Spleen (tissue), 11 donors: ENCODE data around the gene ARHGEF1. TPM values are rescaled to one million over a fixed set of nuclear protein-coding genes. Genes with fewer than 3 reads are reported as not detected.

Experiments used
- DNase-seq: peaks from one replicate; pipeline ENCODE4 v3.0.0-alpha.2; 2020
- H3K27ac ChIP-seq, 8 donors: fragments of 200-600 bp; sonication (generic) in 7 of 8; 1 replicate in 4 of 8; 2 replicates in 4 of 8; pipeline versions ENCODE4 v1.5.0 to v1.8.0; 2016 to 2021; ENCODE audit warnings: inconsistent platforms in 4 of 8, mild to moderate bottlenecking in 4 of 8, moderate library complexity in 1 of 8
- H3K27me3 ChIP-seq, 7 donors: fragments of 200-600 bp; sonication (generic) in 6 of 7; replicated peaks in 1 of 7; 1 replicate in 4 of 7; 2 replicates in 3 of 7; pipeline versions ENCODE4 v1.5.0 to v1.8.0; 2016 to 2021; ENCODE audit warnings: inconsistent platforms in 3 of 7, mild to moderate bottlenecking in 1 of 7
- H3K36me3 ChIP-seq, 6 donors: fragments of 200-600 bp; sonication (generic) in 5 of 6; 1 replicate in 4 of 6; 2 replicates in 2 of 6; pipeline versions ENCODE4 v1.5.0 to v1.8.0; 2016 to 2021; ENCODE audit warnings: inconsistent platforms in 2 of 6
- H3K4me1 ChIP-seq, 6 donors: fragments of 200-600 bp; sonication (generic) in 5 of 6; 1 replicate in 3 of 6; 2 replicates in 3 of 6; pipeline versions ENCODE4 v1.5.0 to v1.8.0; 2016 to 2021; ENCODE audit warnings: inconsistent platforms in 3 of 6
- H3K4me3 ChIP-seq, 8 donors: fragments of 200-600 bp; sonication (generic) in 7 of 8; 1 replicate in 4 of 8; 2 replicates in 4 of 8; pipeline versions ENCODE4 v1.5.0 to v1.8.0; 2016 to 2021; ENCODE audit warnings: inconsistent platforms in 4 of 8, mild to moderate bottlenecking in 4 of 8, moderate library complexity in 2 of 8
- H3K9me3 ChIP-seq, 8 donors: fragments of 200-600 bp; sonication (generic) in 7 of 8; 1 replicate in 4 of 8; 2 replicates in 4 of 8; pipeline versions ENCODE4 v1.5.0 to v1.8.0; 2016 to 2021; ENCODE audit warnings: inconsistent platforms in 4 of 8
- POLR2A ChIP-seq, 3 donors: fragments of 450-650 bp; IDR thresholded peaks; one replicate each; pipeline ENCODE4 v1.5.1; 2017; ENCODE audit warnings: antibody characterized with exemption in 3 of 3, mild to moderate bottlenecking in 1 of 3
- POLR2AphosphoS5 ChIP-seq, 3 donors: sonication (generic); formaldehyde crosslinking; IDR thresholded peaks; one replicate each; pipeline ENCODE4 v1.5.1; 2017; ENCODE audit warnings: antibody characterized with exemption in 3 of 3
- WGBS, 5 donors: extraction: QIAGEN DNeasy Blood & Tissue Kit in 3 of 5; methylation state at CpG; one replicate each; pipeline versions ENCODE4 v1.1.5 to v1.1.7; 2013 to 2018; 5-methylcytosine and 5-hydroxymethylcytosine counted together
- intact Hi-C: fragments of 100-400 bp; cut with DNase I; formaldehyde crosslinking; loops from one replicate; pipeline ENCODE4 v1.15.0; 2023; ENCODE audit warnings: low total_unique reads
- polyA plus RNA-seq, 3 donors: library from polyadenylated mRNA; stranded (reverse); fragments of 200-250 nt; gene quantifications; one replicate each; pipeline ENCODE4 v1.2.1, GENCODE V29; 2013
- total RNA-seq, 7 donors: library from RNA; depleted of rRNA in 3 of 7; stranded (reverse); fragments of >200 nt in 3 of 7; fragmentation: NEBNext Ultra II Directional in 4 of 7; extraction: Animal tissue kit (Norgen Biotek cat#: 25700) in 4 of 7; gene quantifications; one replicate each; pipeline versions ENCODE4 v1.1.0 to v1.2.1, GENCODE V29; 2016 to 2021
- TF ChIP-seq, protein P1 (sequence below), 11 experiments: fragments of 200-600 bp in 7 of 11; fragments of 450-650 bp in 4 of 11; sonication (generic) in 4 of 11; IDR thresholded peaks in 8 of 11; conservative IDR thresholded peaks in 3 of 11; 1 replicate in 7 of 11; 2 replicates in 4 of 11; pipeline versions ENCODE4 v1.4.0 to v1.8.0; 2016 to 2021; ENCODE audit warnings: antibody characterized with exemption in 11 of 11, inconsistent platforms in 4 of 11, mild to moderate bottlenecking in 1 of 11
- donor health status: healthy with polysubstance abuse.
- donor health status: DM: no; HTN: no; CAD: no; lungs with moderate emphysema.
- donor health status: DM: no; HTN: no; CAD: no.
- donor health status: Bipolar disorder and iron deficiency.
- donor health status: healthy.
- donor health status: DM: no; HTN: no; CAD: no.
- donor health status: DM: yes; HTN: yes; CAD: no.

The ARHGEF1 gene
- total and polyA plus RNA-seq, 10 donors, result 238 to 543 (median 383) TPM

DNA sequence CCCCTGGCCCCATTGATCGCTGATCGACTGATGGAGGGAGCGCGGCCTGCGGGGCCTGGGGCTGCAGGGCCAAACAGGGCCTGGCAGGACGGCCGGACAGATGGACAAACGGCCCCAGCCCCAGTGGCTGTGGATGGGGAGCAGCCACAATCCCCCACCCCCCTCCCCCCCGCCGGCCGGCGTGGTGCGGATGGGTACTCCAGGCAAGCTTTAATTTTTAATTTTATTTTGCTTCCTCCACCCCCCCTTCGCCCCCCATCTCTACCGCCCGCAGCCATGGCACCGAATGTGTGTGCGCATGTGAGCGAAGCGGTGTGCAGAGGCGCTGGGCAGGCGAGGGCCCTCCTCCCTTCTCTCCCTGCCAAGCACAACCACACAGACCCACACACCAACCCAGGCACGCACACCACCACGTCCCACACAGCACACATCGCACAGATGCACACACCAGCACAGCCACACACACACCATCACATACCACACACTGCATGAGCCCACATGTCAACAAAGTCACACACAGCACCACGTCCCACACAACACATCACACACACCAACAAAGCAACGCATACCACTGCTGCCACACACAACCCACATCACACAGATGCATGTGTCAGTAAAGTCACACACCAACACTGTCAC lies 32.9 kb downstream of the ARHGEF1 start:
- intact Hi-C loops, result no loop called here
- DNase-seq, result no peak
- no peak overlapping the region for H3K27ac ChIP-seq
- no peaks in the 10 kb centered on the region for H3K36me3 ChIP-seq
- no peaks in the 10 kb centered on the region for H3K9me3 ChIP-seq
- peaks cover 0 to 60% (median 32%) of the 10 kb centered on the region in 6 donors for H3K4me1 ChIP-seq
- peak overlapping the region in 1 of 8 donors; percentile 51 for H3K4me3 ChIP-seq
- TF ChIP-seq, protein P1, sequence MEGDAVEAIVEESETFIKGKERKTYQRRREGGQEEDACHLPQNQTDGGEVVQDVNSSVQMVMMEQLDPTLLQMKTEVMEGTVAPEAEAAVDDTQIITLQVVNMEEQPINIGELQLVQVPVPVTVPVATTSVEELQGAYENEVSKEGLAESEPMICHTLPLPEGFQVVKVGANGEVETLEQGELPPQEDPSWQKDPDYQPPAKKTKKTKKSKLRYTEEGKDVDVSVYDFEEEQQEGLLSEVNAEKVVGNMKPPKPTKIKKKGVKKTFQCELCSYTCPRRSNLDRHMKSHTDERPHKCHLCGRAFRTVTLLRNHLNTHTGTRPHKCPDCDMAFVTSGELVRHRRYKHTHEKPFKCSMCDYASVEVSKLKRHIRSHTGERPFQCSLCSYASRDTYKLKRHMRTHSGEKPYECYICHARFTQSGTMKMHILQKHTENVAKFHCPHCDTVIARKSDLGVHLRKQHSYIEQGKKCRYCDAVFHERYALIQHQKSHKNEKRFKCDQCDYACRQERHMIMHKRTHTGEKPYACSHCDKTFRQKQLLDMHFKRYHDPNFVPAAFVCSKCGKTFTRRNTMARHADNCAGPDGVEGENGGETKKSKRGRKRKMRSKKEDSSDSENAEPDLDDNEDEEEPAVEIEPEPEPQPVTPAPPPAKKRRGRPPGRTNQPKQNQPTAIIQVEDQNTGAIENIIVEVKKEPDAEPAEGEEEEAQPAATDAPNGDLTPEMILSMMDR (IDR thresholded peaks at IDR 0.05 in 8 of 11, conservative IDR thresholded peaks at IDR 0.05 in 3 of 11), result no peak
- TF ChIP-seq POLR2AphosphoS5 (IDR thresholded peaks at IDR 0.05) (peak in 1 of 3 donors; percentile 27), POLR2A (IDR thresholded peaks at IDR 0.05) (no peak)
- WGBS, 5 donors, result 26 to 43% (median 33%) methylated on average over 22 to 27 of the region's 27 CpGs
- peaks cover 3 to 84% (median 62%) of the 10 kb centered on the region in 7 donors for H3K27me3 ChIP-seq

- no peak overlapping the region for H3K4me3 ChIP-seq
- peaks cover 3 to 85% (median 72%) of the 10 kb centered on the region in 7 donors for H3K27me3 ChIP-seq
- no peak overlapping the region for H3K27ac ChIP-seq
- H3K9me3 ChIP-seq, result no peaks in the 10 kb centered on the region
- intact Hi-C loops, result no loop called here
- no peak for DNase-seq
- peaks cover 0 to 60% (median 34%) of the 10 kb centered on the region in 6 donors for H3K4me1 ChIP-seq
- WGBS, 5 donors, result 59 to 68% (median 65%) methylated on average over 11 to 12 of the region's 12 CpGs
- TF ChIP-seq, protein P1 (IDR thresholded peaks at IDR 0.05 in 8 of 11, conservative IDR thresholded peaks at IDR 0.05 in 3 of 11), result no peak
- no peak for TF ChIP-seq POLR2A (IDR thresholded peaks at IDR 0.05)
- TF ChIP-seq POLR2AphosphoS5 (IDR thresholded peaks at IDR 0.05), result no peak
- no peaks in the 10 kb centered on the region for H3K36me3 ChIP-seq
Measured at GRCh38 chr19:41917676-41918075, 34.7 kb downstream of the ARHGEF1 start.

GRCh38 chr19:41918095-41918494 lies 35.1 kb downstream of the ARHGEF1 start:
- 72 to 82% (median 73%) methylated on average over 6 of the region's 6 CpGs for WGBS, 5 donors
- H3K4me1 ChIP-seq, result peaks cover 0 to 60% (median 31%) of the 10 kb centered on the region in 6 donors
- no peak for TF ChIP-seq POLR2A (IDR thresholded peaks at IDR 0.05)
- no peaks in the 10 kb centered on the region for H3K9me3 ChIP-seq
- H3K36me3 ChIP-seq, result no peaks in the 10 kb centered on the region
- intact Hi-C loops, result no loop called here
- H3K27ac ChIP-seq, result no peak overlapping the region
- DNase-seq, result no peak
- H3K27me3 ChIP-seq, result peaks cover 3 to 85% (median 72%) of the 10 kb centered on the region in 7 donors
- H3K4me3 ChIP-seq, result no peak overlapping the region

GRCh38 chr19:41918653-41919244 lies 35.8 kb downstream of the ARHGEF1 start:
- intact Hi-C loops, result no loop called here
- Histone ChIP-seq H3K9me3 (no peaks in the 10 kb centered on the region), H3K4me1 (peaks cover 0 to 57% (median 24%) of the 10 kb centered on the region in 6 donors), H3K4me3 (no peak overlapping the region), H3K27ac (no peak overlapping the region), H3K36me3 (no peaks in the 10 kb centered on the region), H3K27me3 (peaks cover 3 to 83% (median 68%) of the 10 kb centered on the region in 7 donors)
- TF ChIP-seq POLR2A (IDR thresholded peaks at IDR 0.05) (no peak), POLR2AphosphoS5 (IDR thresholded peaks at IDR 0.05) (no peak)
- TF ChIP-seq, protein P1 (IDR thresholded peaks at IDR 0.05 in 8 of 11, conservative IDR thresholded peaks at IDR 0.05 in 3 of 11), result peak in 1 of 11 experiments; percentile 3
- DNase-seq, result no peak
- WGBS, 5 donors, result 91 to 95% (median 93%) methylated on average over 5 of the region's 5 CpGs
